OCI-LY3 (cell line): Measurements from ENCODE around the gene LSM12.
"Not testable (repeated sequence)": the region's sequence is repeated elsewhere in the genome, so short reads cannot be mapped to it uniquely, and the experiment has no call there.

ENCODE experiments used
- H2AFZ ChIP-seq: fragments of 200-600, 300-600 bp; shearing (Covaris generic); 2 replicates; pipeline ENCODE4 v1.6.0; 2014; ENCODE audit warnings: antibody characterized with exemption, low read depth, low read length
- H3K27ac ChIP-seq: fragments of 200-600, 300-600 bp; sonication (generic); 2 replicates; pipeline ENCODE4 v1.5.1; 2014; ENCODE audit warnings: mild to moderate bottlenecking, low read length, moderate library complexity, mixed read lengths
- H3K27me3 ChIP-seq: fragments of 200-600, 300-600 bp; sonication (generic); 2 replicates; pipeline ENCODE4 v1.6.1; 2014; ENCODE audit warnings: low read depth, low read length, mixed read lengths
- H3K36me3 ChIP-seq: fragments of 200-600, 300-600 bp; sonication (generic); replicated peaks from 2 replicates; pipeline ENCODE3; 2014; ENCODE audit warnings: low read depth, low read length, mixed read lengths
- H3K4me1 ChIP-seq: fragments of 300-600, 200-600 bp; sonication (generic); 2 replicates; pipeline ENCODE4 v1.6.1; 2014; ENCODE audit warnings: low read length, mixed read lengths
- H3K4me2 ChIP-seq: fragments of 200-600, 300-600 bp; sonication (generic); 2 replicates; pipeline ENCODE4 v1.6.1; 2014; ENCODE audit warnings: low read length, mixed read lengths
- H3K4me3 ChIP-seq: fragments of 300-600, 200-600 bp; sonication (generic); 2 replicates; pipeline ENCODE4 v1.5.1; 2014; ENCODE audit warnings: antibody characterized with exemption, mild to moderate bottlenecking, low read length, moderate library complexity
- H3K79me2 ChIP-seq: fragments of 300-600, 200-600 bp; shearing (Covaris generic); 2 replicates; pipeline ENCODE4 v1.6.1; 2014; ENCODE audit warnings: mild to moderate bottlenecking, low read length, mixed read lengths
- H3K9ac ChIP-seq: fragments of 300-600, 200-600 bp; shearing (Covaris generic); 2 replicates; pipeline ENCODE4 v1.6.0; 2014; ENCODE audit warnings: mild to moderate bottlenecking, low read length, moderate library complexity
- H3K9me3 ChIP-seq: fragments of 200-600, 300-600 bp; shearing (Covaris generic); 2 replicates; pipeline ENCODE4 v1.6.1; 2014; ENCODE audit warnings: low read length, mixed read lengths; ENCODE audit not compliant: insufficient read depth
- H4K20me1 ChIP-seq: fragments of 200-600, 300-600 bp; sonication (generic); 2 replicates; pipeline ENCODE4 v1.6.1; 2016; ENCODE audit warnings: low read length, mixed read lengths; ENCODE audit not compliant: insufficient read depth
- EZH2phosphoT487 ChIP-seq: fragments of 200-600 bp; shearing (Covaris generic); IDR thresholded peaks from 2 replicates; pipeline ENCODE4 v1.6.1; 2018; ENCODE audit warnings: antibody characterized with exemption, mixed run types, low read depth
- TF ChIP-seq, protein P1 (sequence below): fragments of 200-600, 300-600 bp; sonication (generic); IDR thresholded peaks from 2 replicates; pipeline ENCODE4 v1.5.1; 2014; ENCODE audit warnings: antibody characterized with exemption, low read length, low read depth

The LSM12 gene

DNA sequence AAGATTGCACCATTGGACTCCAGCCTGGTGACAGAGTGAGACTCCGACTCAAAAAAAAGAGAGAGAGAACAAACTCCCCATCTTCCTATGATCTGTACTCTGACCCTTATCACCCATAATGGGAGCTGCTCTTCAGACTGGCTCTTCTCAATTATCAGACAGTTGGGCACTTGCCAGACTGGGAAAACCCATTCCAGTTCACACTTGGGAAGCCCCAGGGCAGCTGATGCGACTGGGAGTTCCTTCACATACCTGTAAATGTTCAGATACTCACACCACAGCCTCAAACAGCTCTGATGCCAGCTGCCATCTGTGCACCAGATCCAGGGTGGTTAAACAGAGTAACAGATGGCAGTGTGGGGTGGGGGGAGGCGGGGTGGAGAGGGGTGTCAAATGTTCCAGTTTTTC is 27.9 kb downstream of the LSM12 start:
- Histone ChIP-seq H3K27ac (no peak overlapping the region), H3K36me3 (peaks cover 34% of the 10 kb centered on the region)
- TF ChIP-seq EZH2phosphoT487, result no peak
- TF ChIP-seq, protein P1, sequence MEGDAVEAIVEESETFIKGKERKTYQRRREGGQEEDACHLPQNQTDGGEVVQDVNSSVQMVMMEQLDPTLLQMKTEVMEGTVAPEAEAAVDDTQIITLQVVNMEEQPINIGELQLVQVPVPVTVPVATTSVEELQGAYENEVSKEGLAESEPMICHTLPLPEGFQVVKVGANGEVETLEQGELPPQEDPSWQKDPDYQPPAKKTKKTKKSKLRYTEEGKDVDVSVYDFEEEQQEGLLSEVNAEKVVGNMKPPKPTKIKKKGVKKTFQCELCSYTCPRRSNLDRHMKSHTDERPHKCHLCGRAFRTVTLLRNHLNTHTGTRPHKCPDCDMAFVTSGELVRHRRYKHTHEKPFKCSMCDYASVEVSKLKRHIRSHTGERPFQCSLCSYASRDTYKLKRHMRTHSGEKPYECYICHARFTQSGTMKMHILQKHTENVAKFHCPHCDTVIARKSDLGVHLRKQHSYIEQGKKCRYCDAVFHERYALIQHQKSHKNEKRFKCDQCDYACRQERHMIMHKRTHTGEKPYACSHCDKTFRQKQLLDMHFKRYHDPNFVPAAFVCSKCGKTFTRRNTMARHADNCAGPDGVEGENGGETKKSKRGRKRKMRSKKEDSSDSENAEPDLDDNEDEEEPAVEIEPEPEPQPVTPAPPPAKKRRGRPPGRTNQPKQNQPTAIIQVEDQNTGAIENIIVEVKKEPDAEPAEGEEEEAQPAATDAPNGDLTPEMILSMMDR, result no peak

GRCh38 chr17:44037471-44037870 is 29.0 kb downstream of the LSM12 start:
- H3K4me3 ChIP-seq, result no peak overlapping the region
- no peaks in the 10 kb centered on the region for H3K27me3 ChIP-seq
- TF ChIP-seq EZH2phosphoT487, result no peak
- TF ChIP-seq, protein P1, result no peak
- H3K4me1 ChIP-seq, result peaks cover 13% of the 10 kb centered on the region
- no peak overlapping the region for H2AFZ ChIP-seq
- H3K9me3 ChIP-seq, result no peaks in the 10 kb centered on the region
- H3K27ac ChIP-seq, result no peak overlapping the region
- no peak overlapping the region for H3K9ac ChIP-seq
- H4K20me1 ChIP-seq, result peaks cover 14% of the 10 kb centered on the region
- H3K79me2 ChIP-seq, result peaks cover 27% of the 10 kb centered on the region
- H3K4me2 ChIP-seq, result no peak overlapping the region
- H3K36me3 ChIP-seq, result peaks cover 37% of the 10 kb centered on the region

More for the DNA sequence above, 27.9 kb downstream of the LSM12 start:
- H4K20me1 ChIP-seq, result peaks cover 17% of the 10 kb centered on the region
- H3K4me3 ChIP-seq, result no peak overlapping the region
- H2AFZ ChIP-seq, result no peak overlapping the region
- H3K9me3 ChIP-seq, result no peaks in the 10 kb centered on the region
- no peak overlapping the region for H3K9ac ChIP-seq
- peaks cover 37% of the 10 kb centered on the region for H3K79me2 ChIP-seq
- H3K4me2 ChIP-seq, result no peak overlapping the region
- no peaks in the 10 kb centered on the region for H3K27me3 ChIP-seq
- peaks cover 13% of the 10 kb centered on the region for H3K4me1 ChIP-seq

GRCh38 chr17:44034688-44035087 is 31.8 kb downstream of the LSM12 start:
- not testable (repeated sequence) for H4K20me1 ChIP-seq, H3K27me3 ChIP-seq, H3K27ac ChIP-seq, H3K4me2 ChIP-seq, H3K9me3 ChIP-seq, H3K4me1 ChIP-seq, H3K4me3 ChIP-seq, H3K79me2 ChIP-seq, H2AFZ ChIP-seq, H3K9ac ChIP-seq
- peaks cover 43% of the 10 kb centered on the region for H3K36me3 ChIP-seq

DNA sequence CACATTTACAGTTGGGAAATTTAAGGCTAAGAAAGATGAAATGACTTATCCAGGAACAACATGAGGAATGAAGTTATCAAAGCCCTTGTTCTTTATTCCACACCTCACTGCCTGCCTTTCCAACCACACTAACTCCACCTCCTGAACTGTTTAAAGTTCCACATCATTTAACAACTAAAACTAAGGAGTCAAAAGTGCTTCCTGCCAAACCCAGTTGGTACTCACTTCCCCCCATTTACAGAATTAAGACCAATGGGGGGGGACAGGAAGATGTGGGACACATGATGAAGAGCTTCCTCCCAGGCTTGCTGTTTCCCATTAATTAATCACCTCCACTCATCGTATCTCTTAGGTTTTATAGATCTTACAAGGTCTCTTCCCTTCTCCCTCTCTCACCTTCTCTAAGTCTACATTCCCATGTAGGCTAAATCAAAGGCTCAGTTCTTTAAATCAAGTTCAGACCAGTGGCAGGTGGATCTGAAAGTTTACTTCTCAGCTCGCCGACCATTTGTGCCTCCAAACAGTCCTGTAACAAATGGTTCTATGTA is 32.5 kb downstream of the LSM12 start:
- Histone ChIP-seq H3K9me3 (no peaks in the 10 kb centered on the region), H3K79me2 (no peaks in the 10 kb centered on the region; the same call in 1 of the 2 replicates), H4K20me1 (no peaks in the 10 kb centered on the region), H3K4me2 (peak overlapping the region; percentile 21; the same call in 1 of the 2 replicates), H3K27me3 (no peaks in the 10 kb centered on the region), H3K27ac (peak overlapping the region; percentile 4; the same call in 1 of the 2 replicates), H2AFZ (no peak overlapping the region), H3K9ac (no peak overlapping the region), H3K4me3 (no peak overlapping the region), H3K4me1 (peaks cover 7% of the 10 kb centered on the region), H3K36me3 (peaks cover 43% of the 10 kb centered on the region)
- TF ChIP-seq, protein P1, result no peak
- TF ChIP-seq EZH2phosphoT487, result no peak
